Measurements from ENCODE around the gene SLC10A1. TPM values are rescaled to one million over a fixed set of nuclear protein-coding genes. Genes with fewer than 3 reads are reported as not detected.

SLC10A1 gene
- total RNA-seq, 3 donors from 2014 or later = not detected

DNA sequence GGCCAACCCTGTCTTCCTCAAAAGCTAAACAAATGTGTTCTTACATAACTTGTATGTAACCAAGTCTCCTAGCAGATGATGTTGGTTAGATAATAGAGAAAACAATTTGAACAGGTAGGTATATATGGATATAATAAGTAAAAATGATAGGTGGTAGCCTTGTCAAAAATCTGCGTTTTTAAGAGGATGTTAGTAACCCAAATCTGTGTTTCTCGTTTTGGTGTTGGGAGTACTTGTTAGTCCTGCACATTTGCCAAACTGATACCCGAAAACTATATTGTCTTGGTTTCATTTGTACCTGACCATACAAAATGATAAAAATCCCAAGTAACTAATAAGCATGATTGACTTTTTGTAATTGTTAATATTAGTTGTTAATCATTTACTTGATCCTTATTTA is 22.0 kb downstream of the SLC10A1 start:
- DNase-seq (no peak), ATAC-seq (no peak)
- Histone ChIP-seq H3K4me1 (ENCODE audit: low read depth) (peaks cover 5% of the 10 kb centered on the region), H3K4me3 (no peak overlapping the region), H3K9me3 (no peaks in the 10 kb centered on the region), H3K36me3 (ENCODE audit: low read depth) (peaks cover 15% of the 10 kb centered on the region)
- intact Hi-C loops (cut with DNase I, micrococcal nuclease) = no loop called here
- TF ChIP-seq, protein P1, sequence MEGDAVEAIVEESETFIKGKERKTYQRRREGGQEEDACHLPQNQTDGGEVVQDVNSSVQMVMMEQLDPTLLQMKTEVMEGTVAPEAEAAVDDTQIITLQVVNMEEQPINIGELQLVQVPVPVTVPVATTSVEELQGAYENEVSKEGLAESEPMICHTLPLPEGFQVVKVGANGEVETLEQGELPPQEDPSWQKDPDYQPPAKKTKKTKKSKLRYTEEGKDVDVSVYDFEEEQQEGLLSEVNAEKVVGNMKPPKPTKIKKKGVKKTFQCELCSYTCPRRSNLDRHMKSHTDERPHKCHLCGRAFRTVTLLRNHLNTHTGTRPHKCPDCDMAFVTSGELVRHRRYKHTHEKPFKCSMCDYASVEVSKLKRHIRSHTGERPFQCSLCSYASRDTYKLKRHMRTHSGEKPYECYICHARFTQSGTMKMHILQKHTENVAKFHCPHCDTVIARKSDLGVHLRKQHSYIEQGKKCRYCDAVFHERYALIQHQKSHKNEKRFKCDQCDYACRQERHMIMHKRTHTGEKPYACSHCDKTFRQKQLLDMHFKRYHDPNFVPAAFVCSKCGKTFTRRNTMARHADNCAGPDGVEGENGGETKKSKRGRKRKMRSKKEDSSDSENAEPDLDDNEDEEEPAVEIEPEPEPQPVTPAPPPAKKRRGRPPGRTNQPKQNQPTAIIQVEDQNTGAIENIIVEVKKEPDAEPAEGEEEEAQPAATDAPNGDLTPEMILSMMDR (IDR thresholded peaks at IDR 0.05) = no peak

DNA sequence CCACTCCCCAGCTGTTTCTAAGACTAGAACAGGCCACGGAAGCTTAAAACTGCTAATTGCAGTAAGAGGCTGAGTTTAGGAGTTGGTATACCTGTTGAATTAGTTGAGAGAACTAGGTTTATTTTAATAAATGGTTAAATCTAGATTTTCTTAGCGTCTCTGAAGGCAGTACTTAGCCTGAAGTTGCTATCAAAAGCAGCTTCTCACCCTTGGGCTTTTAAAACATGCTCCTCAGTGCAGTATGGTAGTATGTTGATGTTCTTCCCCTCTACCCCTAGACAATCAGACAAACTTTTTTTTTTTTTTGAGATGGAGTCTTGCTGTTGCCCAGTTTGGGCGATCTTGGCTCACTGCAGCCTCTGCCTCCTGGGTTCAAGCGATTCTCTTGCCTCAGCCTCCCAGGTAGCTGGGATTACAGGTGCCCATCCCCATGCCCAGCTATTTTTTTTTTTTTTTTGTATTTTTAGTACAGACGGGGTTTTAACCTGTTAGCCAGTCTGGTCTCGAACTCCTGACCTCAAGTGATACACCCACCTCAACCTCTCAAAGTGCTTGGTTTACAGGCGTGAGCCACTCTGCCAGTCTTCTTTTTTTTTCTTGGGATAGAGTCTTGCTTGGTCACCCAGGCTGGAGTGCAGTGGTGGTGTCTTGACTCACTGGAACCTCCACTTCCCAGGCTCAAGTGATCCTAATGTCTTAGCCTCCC is 23.3 kb downstream of the SLC10A1 start:
- peaks cover 15% of the 10 kb centered on the region for H3K4me1 ChIP-seq (ENCODE audit: low read depth)
- peaks cover 12% of the 10 kb centered on the region for H3K36me3 ChIP-seq (ENCODE audit: low read depth)

GRCh38 chr14:69772082-69773017 is 24.7 kb downstream of the SLC10A1 start:
- Histone ChIP-seq H3K9me3 (no peaks in the 10 kb centered on the region), H3K4me1 (ENCODE audit: low read depth) (peaks cover 23% of the 10 kb centered on the region), H3K4me3 (no peak overlapping the region), H3K36me3 (ENCODE audit: low read depth) (peaks cover 12% of the 10 kb centered on the region)
- intact Hi-C loops (cut with DNase I, micrococcal nuclease) = no loop called here
- DNase-seq = no peak
- TF ChIP-seq, protein P1 (IDR thresholded peaks at IDR 0.05) = no peak
- ATAC-seq = no peak

More for the DNA sequence above, 23.3 kb downstream of the SLC10A1 start:
- no peaks in the 10 kb centered on the region for H3K9me3 ChIP-seq
- TF ChIP-seq, protein P1 (IDR thresholded peaks at IDR 0.05) = no peak
- ATAC-seq (no peak), DNase-seq (no peak)
- H3K4me3 ChIP-seq = no peak overlapping the region
- intact Hi-C loops (cut with DNase I, micrococcal nuclease) = no loop called here

DNA sequence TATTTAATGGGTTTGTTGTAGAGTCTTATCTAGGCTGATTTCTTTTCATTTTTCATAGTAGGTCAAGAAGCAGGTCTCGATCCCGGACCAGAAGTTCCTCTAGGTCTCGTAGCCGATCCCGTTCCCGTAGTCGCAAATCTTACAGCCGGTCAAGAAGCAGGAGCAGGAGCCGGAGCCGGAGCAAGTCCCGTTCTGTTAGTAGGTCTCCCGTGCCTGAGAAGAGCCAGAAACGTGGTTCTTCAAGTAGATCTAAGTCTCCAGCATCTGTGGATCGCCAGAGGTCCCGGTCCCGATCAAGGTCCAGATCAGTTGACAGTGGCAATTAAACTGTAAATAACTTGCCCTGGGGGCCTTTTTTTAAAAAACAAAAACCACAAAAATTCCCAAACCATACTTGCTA is 25.9 kb downstream of the SLC10A1 start:
- peaks cover 12% of the 10 kb centered on the region for H3K36me3 ChIP-seq (ENCODE audit: low read depth)
- ATAC-seq = no peak

DNA sequence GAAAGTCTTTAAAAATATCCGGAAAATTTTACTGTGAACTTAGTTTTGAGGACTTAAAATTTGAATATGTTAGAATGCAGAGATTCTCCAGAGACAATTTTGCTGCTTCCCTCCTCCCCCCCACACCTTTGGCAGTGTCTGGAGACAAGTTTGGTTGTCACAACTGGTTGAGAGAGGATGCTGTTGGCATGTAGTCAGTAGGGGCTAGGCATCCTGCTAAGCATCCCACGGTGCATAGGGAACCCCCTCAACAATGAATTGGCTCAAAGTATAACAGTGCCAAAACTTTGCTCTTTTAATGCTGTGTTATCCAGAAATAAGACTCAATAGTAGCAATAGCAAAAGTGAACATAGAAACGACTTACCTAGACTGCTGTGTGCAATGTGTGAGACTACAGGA is 26.5 kb downstream of the SLC10A1 start:
- DNase-seq (no peak), ATAC-seq (no peak)
- Histone ChIP-seq H3K9me3 (no peaks in the 10 kb centered on the region), H3K4me1 (ENCODE audit: low read depth) (peaks cover 23% of the 10 kb centered on the region), H3K36me3 (ENCODE audit: low read depth) (peaks cover 12% of the 10 kb centered on the region), H3K4me3 (no peak overlapping the region)
- TF ChIP-seq, protein P1 (IDR thresholded peaks at IDR 0.05) = no peak
- intact Hi-C loops (cut with DNase I, micrococcal nuclease) = no loop called here

More for the DNA sequence above, 25.9 kb downstream of the SLC10A1 start:
- no peaks in the 10 kb centered on the region for H3K9me3 ChIP-seq
- H3K4me1 ChIP-seq (ENCODE audit: low read depth) = peaks cover 23% of the 10 kb centered on the region
- no peak overlapping the region for H3K4me3 ChIP-seq
- intact Hi-C loops (cut with DNase I, micrococcal nuclease) = no loop called here
- TF ChIP-seq, protein P1 (IDR thresholded peaks at IDR 0.05) = no peak
- no peak for DNase-seq
